Body of pancreas (tissue), 4 donors: ENCODE measurements around the gene VEGFB. TPM values are rescaled to one million over a fixed set of nuclear protein-coding genes. Genes with fewer than 3 reads are reported as not detected.

Experiments
- ATAC-seq: fragments of 150-250 bp; one replicate; pipeline ENCODE4 v1.9.1; 2016
- DNase-seq, 4 donors: peaks; one replicate each; pipeline ENCODE4 v3.0.0-alpha.2; 2019
- H3K27ac ChIP-seq, 4 donors: fragments of 200-600 bp; sonication (generic); 1 replicate in 3 of 4; 2 replicates in 1 of 4; pipeline versions ENCODE4 v1.5.1 to v1.6.1; 2016 to 2019; ENCODE audit warnings: mild to moderate bottlenecking in 1 of 4, mixed read lengths in 1 of 4, moderate library complexity in 1 of 4
- H3K27me3 ChIP-seq, 2 donors: fragments of 200-600 bp; sonication (generic); one replicate each; pipeline ENCODE4 v1.6.0; 2016; ENCODE audit warnings: mild to moderate bottlenecking in 1 of 2
- H3K36me3 ChIP-seq, 2 donors: fragments of 200-600 bp; sonication (generic); replicated peaks in 1 of 2; 2 replicates each; pipeline ENCODE4 v1.5.1; 2016; ENCODE audit warnings: low read depth in 2 of 2; ENCODE audit not compliant: insufficient read depth in 1 of 2
- H3K4me1 ChIP-seq: fragments of 200-600 bp; sonication (generic); one replicate; pipeline ENCODE4 v1.6.0; 2016
- H3K4me3 ChIP-seq, 2 donors: fragments of 200-600 bp; sonication (generic); 1 replicate in 1 of 2; 2 replicates in 1 of 2; pipeline ENCODE4 v1.5.1; 2016 to 2019
- H3K9me3 ChIP-seq, 3 donors: fragments of 200-600 bp; sonication (generic); 1 replicate in 2 of 3; 2 replicates in 1 of 3; pipeline ENCODE4 v1.5.1; 2016
- POLR2A ChIP-seq, 3 donors: fragments of 450-650 bp; IDR thresholded peaks; one replicate each; pipeline ENCODE4 v1.6.1; 2016; ENCODE audit warnings: antibody characterized with exemption in 3 of 3, mild to moderate bottlenecking in 2 of 3
- WGBS, 2 donors: methylation state at CpG; one replicate each; pipeline ENCODE4 v1.1.5; 2017; 5-methylcytosine and 5-hydroxymethylcytosine counted together
- intact Hi-C: fragments of 100-400 bp; cut with DNase I; formaldehyde crosslinking; loops from one replicate; pipeline ENCODE4 v1.15.1; 2023
- total RNA-seq, 2 donors: library from RNA; depleted of rRNA; stranded (reverse); fragments of >200 nt; gene quantifications; one replicate each; pipeline ENCODE4 v1.1.0, GENCODE V29; 2016
- TF ChIP-seq, protein P1 (sequence below), 7 experiments: fragments of 450-650 bp in 4 of 7; fragments of 200-600 bp in 3 of 7; sonication (generic) in 3 of 7; IDR thresholded peaks; one replicate each; pipeline ENCODE4 v1.5.1; 2016 to 2019; ENCODE audit warnings: antibody characterized with exemption in 7 of 7

VEGFB gene
- total RNA-seq, 2 donors from 2014 or later, result 32.4 to 108 TPM

DNA sequence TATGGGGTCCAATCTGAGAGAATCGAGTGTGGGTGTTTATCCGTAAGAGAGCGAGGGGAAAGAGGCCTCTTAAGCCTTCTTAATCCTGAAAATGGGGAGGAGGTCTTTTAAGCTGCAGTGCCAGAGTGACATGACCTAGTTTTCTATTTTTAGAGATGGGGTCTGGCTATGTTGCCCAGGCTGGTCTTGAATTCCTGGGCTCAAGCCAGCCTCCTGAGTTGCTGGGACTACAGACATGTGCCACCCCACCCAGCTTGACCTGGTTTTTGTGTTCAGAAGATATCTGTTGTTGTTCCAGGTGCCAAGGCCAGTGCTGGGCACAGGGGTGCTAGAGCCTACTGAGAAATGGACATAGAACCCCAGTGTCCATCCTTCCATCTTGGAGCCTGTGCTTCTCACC is 48.7 kb downstream of the VEGFB start:
- no peak overlapping the region for H3K4me3 ChIP-seq
- no peaks in the 10 kb centered on the region for H3K9me3 ChIP-seq
- TF ChIP-seq, protein P1, sequence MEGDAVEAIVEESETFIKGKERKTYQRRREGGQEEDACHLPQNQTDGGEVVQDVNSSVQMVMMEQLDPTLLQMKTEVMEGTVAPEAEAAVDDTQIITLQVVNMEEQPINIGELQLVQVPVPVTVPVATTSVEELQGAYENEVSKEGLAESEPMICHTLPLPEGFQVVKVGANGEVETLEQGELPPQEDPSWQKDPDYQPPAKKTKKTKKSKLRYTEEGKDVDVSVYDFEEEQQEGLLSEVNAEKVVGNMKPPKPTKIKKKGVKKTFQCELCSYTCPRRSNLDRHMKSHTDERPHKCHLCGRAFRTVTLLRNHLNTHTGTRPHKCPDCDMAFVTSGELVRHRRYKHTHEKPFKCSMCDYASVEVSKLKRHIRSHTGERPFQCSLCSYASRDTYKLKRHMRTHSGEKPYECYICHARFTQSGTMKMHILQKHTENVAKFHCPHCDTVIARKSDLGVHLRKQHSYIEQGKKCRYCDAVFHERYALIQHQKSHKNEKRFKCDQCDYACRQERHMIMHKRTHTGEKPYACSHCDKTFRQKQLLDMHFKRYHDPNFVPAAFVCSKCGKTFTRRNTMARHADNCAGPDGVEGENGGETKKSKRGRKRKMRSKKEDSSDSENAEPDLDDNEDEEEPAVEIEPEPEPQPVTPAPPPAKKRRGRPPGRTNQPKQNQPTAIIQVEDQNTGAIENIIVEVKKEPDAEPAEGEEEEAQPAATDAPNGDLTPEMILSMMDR (IDR thresholded peaks at IDR 0.05), result no peak
- no peak for TF ChIP-seq POLR2A (IDR thresholded peaks at IDR 0.05)
- H3K4me1 ChIP-seq, result peaks cover 24% of the 10 kb centered on the region
- 93 to 97% methylated on average over 3 of the region's 3 CpGs for WGBS, 2 donors
- H3K27me3 ChIP-seq, result no peaks in the 10 kb centered on the region
- intact Hi-C loops, result no loop called here
- ATAC-seq, result no peak
- no peak overlapping the region for H3K27ac ChIP-seq
- no peak for DNase-seq
- H3K36me3 ChIP-seq, result peaks cover 0 to 3% of the 10 kb centered on the region in 2 donors

DNA sequence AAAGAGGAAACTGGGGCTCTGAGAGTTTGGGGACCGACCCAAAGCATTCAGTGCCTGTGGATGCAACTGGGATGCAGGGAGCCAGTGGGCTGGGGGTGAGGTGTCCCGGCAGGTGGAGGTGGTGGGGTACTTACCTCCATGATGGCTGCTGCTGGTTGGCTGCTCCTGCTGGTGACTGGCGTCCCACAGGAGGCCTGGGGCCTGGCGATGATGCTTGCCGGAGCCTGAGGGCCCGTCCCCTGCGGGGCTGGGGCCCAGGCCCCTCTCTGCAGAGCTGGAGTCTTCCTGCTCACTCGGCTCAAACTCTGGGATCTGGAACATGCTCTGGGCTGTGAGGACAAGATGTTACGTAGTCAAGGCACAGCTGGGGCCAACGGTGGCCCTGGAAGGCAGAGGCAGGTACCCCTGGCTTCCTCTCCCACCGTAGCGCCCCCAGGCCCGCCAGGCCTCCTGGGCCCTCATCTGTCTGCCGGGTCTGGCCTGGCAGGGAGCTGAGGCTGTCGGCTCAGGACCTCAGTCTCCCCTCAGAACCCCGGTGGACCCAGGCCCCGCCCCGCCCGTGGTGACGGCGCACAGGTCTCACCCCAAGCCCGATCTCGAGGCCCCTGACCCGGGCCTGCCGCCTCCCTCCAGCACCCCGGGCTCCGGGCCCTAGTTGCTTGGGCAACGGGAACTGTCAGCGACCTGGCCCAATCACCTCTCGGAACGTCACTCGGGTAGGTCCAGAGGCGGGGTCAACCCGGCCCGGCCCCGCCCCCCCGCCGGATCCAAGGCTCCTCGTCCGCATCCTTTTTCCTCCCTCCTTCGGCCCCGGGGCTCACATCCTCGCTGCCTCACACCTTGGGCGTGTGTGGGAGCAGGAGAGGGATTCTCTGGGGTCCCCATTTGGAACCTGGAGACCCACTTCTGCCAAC is 49.9 kb downstream of the VEGFB start, which contains the start of gene BAD:
Gene BAD (minus strand): TSS at position 618 of the 914 bp plus-strand sequence. CDS start 297 bp downstream, at position 321.
- peaks cover 24% of the 10 kb centered on the region for H3K4me1 ChIP-seq
- intact Hi-C loops, result no loop called here
- H3K36me3 ChIP-seq, result no peaks in the 10 kb centered on the region
- WGBS, 2 donors, result 0 to 3% methylated on average over 7 to 44 of the region's 44 CpGs
- H3K27me3 ChIP-seq, result no peaks in the 10 kb centered on the region
- H3K4me3 ChIP-seq, result peak within 1 kb of the TSS; percentile 49 to 55
- ATAC-seq (peak; percentile 89), DNase-seq (peak; percentile 96 to 98 (median 96))
- no peaks in the 10 kb centered on the region for H3K9me3 ChIP-seq
- H3K27ac ChIP-seq, result peak within 1 kb of the TSS; percentile 70 to 91 (median 88)
- peak; percentile 28 to 70 (median 60) for TF ChIP-seq POLR2A (IDR thresholded peaks at IDR 0.05)
- TF ChIP-seq, protein P1 (IDR thresholded peaks at IDR 0.05), result no peak

DNA sequence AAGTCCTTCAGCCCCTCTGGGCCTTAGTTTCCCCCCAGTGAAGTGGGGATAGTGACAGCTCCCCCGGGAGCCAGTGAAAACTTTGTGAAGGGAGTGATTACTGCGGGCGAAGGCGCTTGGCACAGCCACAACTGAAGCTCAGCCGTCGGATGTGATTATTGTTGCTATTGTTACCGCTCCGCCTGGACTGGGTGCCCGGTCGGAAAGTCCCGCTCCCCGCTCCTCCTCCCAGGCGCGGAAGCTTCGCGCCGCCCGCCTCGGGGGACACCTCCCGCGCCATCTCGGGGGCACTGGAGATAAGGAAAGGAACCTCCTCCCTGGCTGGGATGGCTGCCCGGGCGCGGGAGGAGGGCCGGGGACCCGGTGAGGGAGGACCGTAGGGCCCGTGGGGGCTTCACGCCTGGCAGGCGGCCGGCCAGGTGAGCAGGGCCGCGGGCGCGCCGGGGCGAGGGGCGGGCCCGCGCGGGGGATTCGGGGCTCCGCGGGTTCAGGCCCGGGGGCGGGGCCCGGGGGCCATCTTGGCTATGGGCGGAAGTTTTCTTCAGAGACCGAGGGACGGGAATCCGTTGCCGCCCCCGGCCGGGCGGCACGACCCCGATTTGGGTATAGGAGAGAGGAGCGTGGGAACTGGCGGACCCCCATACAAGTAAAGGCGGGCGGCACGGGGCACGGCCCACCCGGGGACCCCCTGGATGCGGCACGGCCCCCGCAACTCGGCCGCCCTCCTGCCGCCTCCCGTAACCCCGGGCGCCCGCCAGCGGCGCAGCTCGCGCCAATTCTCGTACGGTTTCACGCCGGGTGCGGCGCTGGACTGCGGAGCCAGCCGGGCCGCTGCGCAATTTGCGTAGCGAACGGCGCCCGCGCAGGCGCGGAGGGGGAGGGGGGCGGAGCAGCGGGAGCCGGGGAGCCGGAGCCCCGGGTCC is 50.8 kb downstream of the VEGFB start, which contains the start of gene GPR137:
Gene GPR137 (plus strand): TSS at position 887 of the 923 bp plus-strand sequence. CDS start 677 bp downstream, outside the sequence.
- Histone ChIP-seq H3K36me3 (no peaks in the 10 kb centered on the region), H3K9me3 (no peaks in the 10 kb centered on the region), H3K27ac (peak within 1 kb of the TSS; percentile 70 to 91 (median 88)), H3K4me3 (peak within 1 kb of the TSS; percentile 31 to 49), H3K27me3 (no peaks in the 10 kb centered on the region), H3K4me1 (peaks cover 24% of the 10 kb centered on the region)
- ATAC-seq, result peak; percentile 84
- TF ChIP-seq, protein P1 (IDR thresholded peaks at IDR 0.05), result peak in 1 of 7 experiments; percentile 25
- TF ChIP-seq POLR2A (IDR thresholded peaks at IDR 0.05), result peak in 2 of 3 donors; percentile 19 to 45
- intact Hi-C loops, result no loop called here
- 1% methylated on average over 71 of the region's 102 CpGs; no CpG with 5 or more reads in 1 of the 2 donors for WGBS, 2 donors
- DNase-seq, result peak; percentile 84 to 90 (median 89)

DNA sequence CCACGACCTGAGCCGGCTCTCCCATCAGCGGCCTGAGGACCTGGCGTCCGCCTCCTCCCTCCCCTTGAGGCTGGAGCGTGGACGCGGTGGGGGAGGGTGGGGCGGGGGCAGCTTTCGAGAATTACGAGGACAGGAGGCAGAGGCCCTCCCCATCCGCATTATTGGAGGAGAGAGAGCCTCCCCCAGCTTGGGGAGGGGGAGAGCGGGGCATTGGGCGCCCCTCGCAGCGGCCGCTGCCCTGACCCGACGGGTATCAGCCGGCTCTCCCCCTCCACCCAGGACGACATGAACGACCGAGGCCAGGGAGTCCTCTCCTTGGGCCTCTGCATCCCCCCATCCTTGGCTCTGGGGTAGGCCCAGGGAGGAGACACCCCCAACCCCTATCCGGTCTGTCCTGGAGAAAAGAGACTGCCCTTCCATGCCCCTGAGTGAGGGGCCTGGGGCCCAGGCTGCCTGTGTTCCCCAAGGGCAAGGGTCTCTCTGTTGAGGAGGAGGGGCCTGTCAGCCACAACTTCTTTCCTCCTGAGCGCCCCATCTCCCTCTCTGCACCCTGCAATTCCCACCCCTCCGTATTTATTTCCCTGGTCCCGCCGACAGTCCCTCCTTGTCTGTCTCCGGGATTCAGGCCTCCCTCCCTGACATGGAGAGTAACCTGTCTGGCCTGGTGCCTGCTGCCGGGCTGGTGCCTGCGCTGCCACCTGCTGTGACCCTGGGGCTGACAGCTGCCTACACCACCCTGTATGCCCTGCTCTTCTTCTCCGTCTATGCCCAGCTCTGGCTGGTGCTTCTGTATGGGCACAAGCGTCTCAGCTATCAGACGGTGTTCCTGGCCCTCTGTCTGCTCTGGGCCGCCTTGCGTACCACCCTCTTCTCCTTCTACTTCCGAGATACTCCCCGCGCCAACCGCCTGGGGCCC is 51.8 kb downstream of the VEGFB start:
- DNase-seq, result peak; percentile 70 to 85 (median 78)
- TF ChIP-seq, protein P1 (IDR thresholded peaks at IDR 0.05), result no peak
- TF ChIP-seq POLR2A (IDR thresholded peaks at IDR 0.05), result no peak
- no peak for ATAC-seq
- peaks cover 25% of the 10 kb centered on the region for H3K4me1 ChIP-seq
- intact Hi-C loops, result no loop called here
- H3K9me3 ChIP-seq, result no peaks in the 10 kb centered on the region
- peak overlapping the region; percentile 70 to 91 (median 88) for H3K27ac ChIP-seq
- no peaks in the 10 kb centered on the region for H3K36me3 ChIP-seq
- 20 to 39% methylated on average over 16 to 38 of the region's 40 CpGs for WGBS, 2 donors
- no peaks in the 10 kb centered on the region for H3K27me3 ChIP-seq
- peak overlapping the region; percentile 31 to 49 for H3K4me3 ChIP-seq
